SK-N-SH treated with all-trans-retinoic acid at 6 μM for 48 hours (cell line): ENCODE data around the gene MS4A6A.

Experiments
- ATAC-seq: fragments of 200-7000 bp; cut with Tn5 transposase; 3 replicates; pipeline ENCODE4 v1.9.1; 2020; ENCODE audit warnings: mild to moderate bottlenecking, moderate library complexity
- ARNTL ChIP-seq: fragments of 450-650 bp; formaldehyde crosslinking; IDR thresholded peaks from 2 replicates; pipeline ENCODE4 v1.5.0; 2020; ENCODE audit warnings: low read depth, mild to moderate bottlenecking, moderate library complexity, borderline replicate concordance
- BACH2 ChIP-seq: fragments of 250-450 bp; sonication (Bioruptor Pico); IDR thresholded peaks from 2 replicates; pipeline ENCODE4 v1.9.0; 2021; ENCODE audit warnings: mild to moderate bottlenecking, borderline replicate concordance
- CSDC2 ChIP-seq: fragments of 250-450 bp; sonication (Bioruptor Pico); IDR thresholded peaks from 2 replicates; pipeline ENCODE4 v1.5.0; 2020; ENCODE audit warnings: mild to moderate bottlenecking, moderate library complexity
- CSRNP3 ChIP-seq: fragments of 250-450 bp; sonication (Bioruptor Pico); IDR thresholded peaks from 2 replicates; pipeline ENCODE4 v1.5.1; 2021; ENCODE audit warnings: mild to moderate bottlenecking, moderate library complexity
- ESRRG ChIP-seq: fragments of 250-450 bp; sonication (Bioruptor Pico); IDR thresholded peaks from 2 replicates; pipeline ENCODE4 v1.6.1; 2021; ENCODE audit warnings: mild to moderate bottlenecking
- GLIS3 ChIP-seq: fragments of 250-450 bp; sonication (Bioruptor Pico); IDR thresholded peaks from 2 replicates; pipeline ENCODE4 v1.5.0; 2020; ENCODE audit warnings: mild to moderate bottlenecking, moderate library complexity
- ISL1 ChIP-seq: fragments of 250-450 bp; sonication (Bioruptor Pico); IDR thresholded peaks from 2 replicates; pipeline ENCODE4 v2.1.2; 2022; ENCODE audit warnings: mild to moderate bottlenecking, moderate library complexity
- OSR1 ChIP-seq: fragments of 250-450 bp; sonication (Bioruptor Pico); IDR thresholded peaks from 2 replicates; pipeline ENCODE4 v1.8.0; 2022; ENCODE audit warnings: moderate library complexity, mild to moderate bottlenecking, inconsistent platforms
- PATZ1 ChIP-seq: fragments of 250-450 bp; sonication (Bioruptor Pico); IDR thresholded peaks from 2 replicates; pipeline ENCODE4 v1.8.0; 2020; ENCODE audit warnings: mild to moderate bottlenecking, moderate library complexity, borderline replicate concordance
- PPARA ChIP-seq: fragments of 250-450 bp; sonication (Bioruptor Pico); IDR thresholded peaks from 2 replicates; pipeline ENCODE4 v1.5.0; 2020; ENCODE audit warnings: mild to moderate bottlenecking, borderline replicate concordance
- RARB ChIP-seq: fragments of 250-450 bp; sonication (Bioruptor Pico); IDR thresholded peaks from 2 replicates; pipeline ENCODE4 v1.8.0; 2021; ENCODE audit warnings: mild to moderate bottlenecking, moderate library complexity
- TCF4 ChIP-seq: fragments of 250-450 bp; sonication (Bioruptor Pico); IDR thresholded peaks from 2 replicates; pipeline ENCODE4 v1.8.0; 2021; ENCODE audit warnings: mild to moderate bottlenecking, moderate library complexity, borderline replicate concordance
- TOX ChIP-seq: fragments of 250-450 bp; sonication (Bioruptor Pico); IDR thresholded peaks from 2 replicates; pipeline ENCODE4 v1.8.0; 2021; ENCODE audit warnings: mild to moderate bottlenecking, moderate library complexity, borderline replicate concordance
- ZC3H10 ChIP-seq: fragments of 250-450 bp; sonication (Bioruptor Pico); IDR thresholded peaks from 2 replicates; pipeline ENCODE4 v1.5.1; 2021; ENCODE audit warnings: mild to moderate bottlenecking, moderate library complexity
- ZFP3 ChIP-seq: fragments of 250-450 bp; sonication (Bioruptor Pico); IDR thresholded peaks from 2 replicates; pipeline ENCODE4 v1.5.0; 2020; ENCODE audit warnings: mild to moderate bottlenecking, moderate library complexity
- ZFP30 ChIP-seq: fragments of 450-650 bp; formaldehyde crosslinking; IDR thresholded peaks from 2 replicates; pipeline ENCODE4 v1.5.0; 2022; ENCODE audit warnings: mild to moderate bottlenecking, moderate library complexity
- ZNF565 ChIP-seq: fragments of 450-650 bp; formaldehyde crosslinking; conservative IDR thresholded peaks from 2 replicates; pipeline ENCODE4 v1.5.0; 2020; ENCODE audit warnings: low read depth, mild to moderate bottlenecking, moderate library complexity
- ZNF70 ChIP-seq: fragments of 450-650 bp; formaldehyde crosslinking; IDR thresholded peaks from 2 replicates; pipeline ENCODE4 v1.5.0; 2020; ENCODE audit warnings: mild to moderate bottlenecking, moderate library complexity
- ZNF8 ChIP-seq: fragments of 450-650 bp; formaldehyde crosslinking; IDR thresholded peaks from 2 replicates; pipeline ENCODE4 v1.5.0; 2020; ENCODE audit warnings: mild to moderate bottlenecking, moderate library complexity
- TF ChIP-seq, protein P1 (sequence below): fragments of 250-450 bp; sonication (Bioruptor Pico); IDR thresholded peaks from 2 replicates; pipeline ENCODE4 v1.5.0; 2020; ENCODE audit warnings: mild to moderate bottlenecking, moderate library complexity
- TF ChIP-seq, protein P2 (sequence below): fragments of 250-450 bp; sonication (Bioruptor Pico); IDR thresholded peaks from 2 replicates; pipeline ENCODE4 v1.5.1; 2020; ENCODE audit warnings: low read depth, mild to moderate bottlenecking, moderate library complexity
- TF ChIP-seq, protein P3 (sequence below): fragments of 250-450 bp; sonication (Bioruptor Pico); IDR thresholded peaks from 2 replicates; pipeline ENCODE4 v1.8.0; 2021; ENCODE audit warnings: low read depth, mild to moderate bottlenecking, moderate library complexity, borderline replicate concordance

The MS4A6A gene

GRCh38 chr11:60221692-60222091 is 38.8 kb upstream of the MS4A6A start:
- TF ChIP-seq ZNF70 (CRISPR knock-in tag): no peak
- TF ChIP-seq BACH2 (CRISPR knock-in tag): no peak
- TF ChIP-seq, protein P1, sequence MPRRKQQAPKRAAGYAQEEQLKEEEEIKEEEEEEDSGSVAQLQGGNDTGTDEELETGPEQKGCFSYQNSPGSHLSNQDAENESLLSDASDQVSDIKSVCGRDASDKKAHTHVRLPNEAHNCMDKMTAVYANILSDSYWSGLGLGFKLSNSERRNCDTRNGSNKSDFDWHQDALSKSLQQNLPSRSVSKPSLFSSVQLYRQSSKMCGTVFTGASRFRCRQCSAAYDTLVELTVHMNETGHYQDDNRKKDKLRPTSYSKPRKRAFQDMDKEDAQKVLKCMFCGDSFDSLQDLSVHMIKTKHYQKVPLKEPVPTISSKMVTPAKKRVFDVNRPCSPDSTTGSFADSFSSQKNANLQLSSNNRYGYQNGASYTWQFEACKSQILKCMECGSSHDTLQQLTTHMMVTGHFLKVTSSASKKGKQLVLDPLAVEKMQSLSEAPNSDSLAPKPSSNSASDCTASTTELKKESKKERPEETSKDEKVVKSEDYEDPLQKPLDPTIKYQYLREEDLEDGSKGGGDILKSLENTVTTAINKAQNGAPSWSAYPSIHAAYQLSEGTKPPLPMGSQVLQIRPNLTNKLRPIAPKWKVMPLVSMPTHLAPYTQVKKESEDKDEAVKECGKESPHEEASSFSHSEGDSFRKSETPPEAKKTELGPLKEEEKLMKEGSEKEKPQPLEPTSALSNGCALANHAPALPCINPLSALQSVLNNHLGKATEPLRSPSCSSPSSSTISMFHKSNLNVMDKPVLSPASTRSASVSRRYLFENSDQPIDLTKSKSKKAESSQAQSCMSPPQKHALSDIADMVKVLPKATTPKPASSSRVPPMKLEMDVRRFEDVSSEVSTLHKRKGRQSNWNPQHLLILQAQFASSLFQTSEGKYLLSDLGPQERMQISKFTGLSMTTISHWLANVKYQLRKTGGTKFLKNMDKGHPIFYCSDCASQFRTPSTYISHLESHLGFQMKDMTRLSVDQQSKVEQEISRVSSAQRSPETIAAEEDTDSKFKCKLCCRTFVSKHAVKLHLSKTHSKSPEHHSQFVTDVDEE: no peak
- no peak for TF ChIP-seq RARB
- no peak for TF ChIP-seq GLIS3 (CRISPR knock-in tag)
- no peak for TF ChIP-seq TOX (CRISPR knock-in tag)
- TF ChIP-seq ZC3H10 (CRISPR knock-in tag): no peak
- TF ChIP-seq ZFP3 (CRISPR knock-in tag): no peak
- no peak for TF ChIP-seq PATZ1
- TF ChIP-seq OSR1 (CRISPR knock-in tag): no peak
- no peak for ATAC-seq

GRCh38 chr11:60221181-60221580 is 38.3 kb upstream of the MS4A6A start:
- no peak for ATAC-seq
- no peak for TF ChIP-seq PPARA
- TF ChIP-seq ZNF70 (CRISPR knock-in tag): no peak
- no peak for TF ChIP-seq TCF4 (CRISPR knock-in tag)
- TF ChIP-seq, protein P2, sequence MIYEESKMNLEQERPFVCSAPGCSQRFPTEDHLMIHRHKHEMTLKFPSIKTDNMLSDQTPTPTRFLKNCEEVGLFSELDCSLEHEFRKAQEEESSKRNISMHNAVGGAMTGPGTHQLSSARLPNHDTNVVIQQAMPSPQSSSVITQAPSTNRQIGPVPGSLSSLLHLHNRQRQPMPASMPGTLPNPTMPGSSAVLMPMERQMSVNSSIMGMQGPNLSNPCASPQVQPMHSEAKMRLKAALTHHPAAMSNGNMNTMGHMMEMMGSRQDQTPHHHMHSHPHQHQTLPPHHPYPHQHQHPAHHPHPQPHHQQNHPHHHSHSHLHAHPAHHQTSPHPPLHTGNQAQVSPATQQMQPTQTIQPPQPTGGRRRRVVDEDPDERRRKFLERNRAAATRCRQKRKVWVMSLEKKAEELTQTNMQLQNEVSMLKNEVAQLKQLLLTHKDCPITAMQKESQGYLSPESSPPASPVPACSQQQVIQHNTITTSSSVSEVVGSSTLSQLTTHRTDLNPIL (CRISPR knock-in tag): no peak
- no peak for TF ChIP-seq ZNF8 (CRISPR knock-in tag)
- TF ChIP-seq CSDC2: no peak
- TF ChIP-seq GLIS3 (CRISPR knock-in tag): no peak
- TF ChIP-seq ISL1 (CRISPR knock-in tag): no peak
- TF ChIP-seq ARNTL (CRISPR knock-in tag): no peak
- TF ChIP-seq PATZ1: no peak
- no peak for TF ChIP-seq ZFP30 (CRISPR knock-in tag)
- TF ChIP-seq, protein P3, sequence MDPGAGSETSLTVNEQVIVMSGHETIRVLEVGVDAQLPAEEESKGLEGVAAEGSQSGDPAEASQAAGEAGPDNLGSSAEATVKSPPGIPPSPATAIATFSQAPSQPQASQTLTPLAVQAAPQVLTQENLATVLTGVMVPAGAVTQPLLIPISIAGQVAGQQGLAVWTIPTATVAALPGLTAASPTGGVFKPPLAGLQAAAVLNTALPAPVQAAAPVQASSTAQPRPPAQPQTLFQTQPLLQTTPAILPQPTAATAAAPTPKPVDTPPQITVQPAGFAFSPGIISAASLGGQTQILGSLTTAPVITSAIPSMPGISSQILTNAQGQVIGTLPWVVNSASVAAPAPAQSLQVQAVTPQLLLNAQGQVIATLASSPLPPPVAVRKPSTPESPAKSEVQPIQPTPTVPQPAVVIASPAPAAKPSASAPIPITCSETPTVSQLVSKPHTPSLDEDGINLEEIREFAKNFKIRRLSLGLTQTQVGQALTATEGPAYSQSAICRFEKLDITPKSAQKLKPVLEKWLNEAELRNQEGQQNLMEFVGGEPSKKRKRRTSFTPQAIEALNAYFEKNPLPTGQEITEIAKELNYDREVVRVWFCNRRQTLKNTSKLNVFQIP (CRISPR knock-in tag): no peak
- no peak for TF ChIP-seq ESRRG
- no peak for TF ChIP-seq CSRNP3 (CRISPR knock-in tag)
- no peak for TF ChIP-seq RARB
- TF ChIP-seq ZNF565 (CRISPR knock-in tag): no peak
- TF ChIP-seq, protein P1: no peak
- no peak for TF ChIP-seq OSR1 (CRISPR knock-in tag)
- TF ChIP-seq TOX (CRISPR knock-in tag): no peak
